GM18870 (cell line): Measurements from ENCODE around the gene SNRNP48.
A peak's percentile ranks its signal among the peaks of the same experiment; 100 is the strongest.

ENCODE experiments used
- ATAC-seq: cut with Tn5 transposase; IDR thresholded peaks from one replicate; pipeline ENCODE4 v1.9.1; 2021; ENCODE audit warnings: moderate library complexity; ENCODE audit not compliant: unreplicated experiment

SNRNP48 gene

DNA sequence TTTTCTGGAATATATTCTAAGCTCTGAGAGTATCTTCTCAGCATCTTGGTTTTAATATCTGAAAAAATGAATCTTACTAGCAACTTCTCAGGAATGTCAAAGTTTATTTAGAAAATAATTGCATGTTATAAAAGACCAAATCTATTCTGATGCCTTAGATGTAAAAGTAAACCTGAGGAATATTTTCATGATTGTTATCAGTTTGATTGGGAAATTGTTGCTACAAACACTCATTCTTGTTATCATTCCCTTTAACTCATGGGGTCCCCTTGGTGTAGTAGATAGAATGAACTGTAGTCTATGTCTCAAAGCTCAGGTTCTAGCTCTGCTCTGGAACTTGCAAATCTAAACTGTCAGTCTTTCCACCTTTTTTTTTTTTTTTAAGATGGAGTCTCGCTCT lies 50.0 kb downstream of the SNRNP48 start:
- no peak for ATAC-seq

DNA sequence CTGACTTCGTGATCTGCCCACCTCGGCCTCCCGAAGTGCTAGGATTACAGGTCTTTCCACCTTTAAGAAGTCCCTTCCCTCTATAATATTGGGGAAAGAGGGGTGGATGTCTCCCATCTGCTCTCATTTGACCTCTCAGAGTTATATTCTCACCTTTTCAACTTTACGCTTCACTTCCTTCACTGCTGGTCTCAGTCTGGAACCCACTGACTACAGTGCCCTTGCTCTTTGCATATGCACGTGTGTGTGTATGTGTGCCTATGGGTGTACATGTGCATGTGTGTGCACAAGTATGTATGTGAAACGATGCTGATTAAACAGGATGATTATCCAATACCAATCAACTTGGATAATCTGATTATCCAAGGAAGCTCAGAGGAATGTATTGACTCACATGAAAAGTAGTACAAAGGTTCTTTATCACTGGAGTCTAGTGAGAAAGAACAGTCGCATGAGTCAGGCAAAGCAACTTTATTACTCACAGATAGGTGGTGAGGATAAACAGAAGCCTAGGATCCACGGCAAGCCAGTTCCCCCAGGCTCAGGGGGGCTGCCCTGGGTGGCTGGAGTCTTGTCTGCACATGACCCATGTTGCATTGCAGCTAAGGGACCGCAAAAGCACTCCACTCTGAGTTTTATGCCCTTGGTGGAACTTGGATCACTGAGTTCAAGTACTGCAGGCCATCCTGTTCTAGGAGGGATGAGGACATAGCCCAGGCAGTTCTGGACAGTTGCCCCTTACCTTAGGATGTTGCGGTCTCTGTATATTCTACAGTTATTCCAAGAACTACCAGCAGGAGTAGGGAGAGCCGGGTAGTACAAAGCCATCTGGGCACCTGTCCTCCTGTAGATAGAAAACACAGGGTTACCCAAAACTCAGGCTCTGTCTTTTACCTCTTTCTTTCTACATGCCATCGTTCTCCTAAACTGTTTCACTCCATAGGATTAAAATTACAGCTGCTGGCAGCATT lies 50.9 kb downstream of the SNRNP48 start:
- ATAC-seq, result no peak

DNA sequence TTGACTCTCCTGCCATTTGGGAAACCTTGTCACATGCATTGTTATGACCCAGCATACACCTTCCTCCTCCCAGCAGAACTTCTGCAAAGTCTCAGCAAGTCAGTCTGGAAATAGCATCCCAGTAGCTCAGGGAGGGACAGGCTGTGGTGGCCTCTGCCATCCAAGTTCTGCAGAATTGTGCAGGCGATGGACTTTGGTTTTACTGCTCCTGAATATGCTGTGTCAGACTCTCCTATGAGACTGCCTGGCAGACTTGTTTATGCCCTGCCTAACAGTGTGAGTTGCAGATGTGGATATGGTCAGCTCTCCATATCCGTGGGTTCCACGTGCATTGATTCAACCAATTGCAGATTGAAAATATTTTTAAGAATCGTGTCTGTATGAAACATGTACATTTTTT lies 52.8 kb downstream of the SNRNP48 start:
- ATAC-seq, result no peak

DNA sequence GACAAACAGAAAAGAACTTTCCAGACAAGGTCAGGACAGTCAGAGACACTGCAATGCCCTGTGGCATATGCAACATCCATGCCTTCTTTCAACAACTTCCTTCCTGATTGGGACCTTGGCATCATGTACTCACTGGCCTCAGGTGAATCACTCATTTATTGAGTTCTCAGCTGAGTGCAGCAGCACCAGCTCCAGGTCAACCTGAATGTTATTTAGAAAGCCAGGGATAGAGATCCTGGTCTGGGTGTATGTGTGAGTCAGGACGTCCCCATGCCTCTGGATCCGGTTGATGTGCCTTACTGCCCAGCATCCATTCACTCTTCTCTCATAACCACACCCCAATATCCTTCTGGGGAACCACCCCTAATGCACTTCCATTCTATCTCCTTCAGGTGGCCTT lies 54.4 kb downstream of the SNRNP48 start:
- no peak for ATAC-seq

DNA sequence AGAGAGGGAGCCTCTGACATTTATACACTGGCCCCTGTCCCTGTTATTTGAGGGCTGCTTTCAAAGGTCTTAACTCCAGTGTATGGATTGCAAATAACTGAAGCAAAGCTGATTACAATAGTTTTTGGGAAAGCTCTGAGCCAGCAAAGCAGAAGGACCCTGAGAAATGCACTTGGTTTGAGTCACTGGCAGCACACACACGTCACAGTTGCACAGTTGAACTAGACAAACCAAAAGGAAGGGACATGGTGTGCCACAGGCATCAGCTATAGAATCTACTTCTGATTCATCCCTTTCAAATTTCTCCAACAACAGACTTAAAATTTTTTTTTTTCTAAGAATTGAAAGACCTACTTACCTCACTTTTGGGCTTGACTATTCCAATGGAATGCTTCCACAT lies 56.4 kb downstream of the SNRNP48 start:
- ATAC-seq, result no peak

DNA sequence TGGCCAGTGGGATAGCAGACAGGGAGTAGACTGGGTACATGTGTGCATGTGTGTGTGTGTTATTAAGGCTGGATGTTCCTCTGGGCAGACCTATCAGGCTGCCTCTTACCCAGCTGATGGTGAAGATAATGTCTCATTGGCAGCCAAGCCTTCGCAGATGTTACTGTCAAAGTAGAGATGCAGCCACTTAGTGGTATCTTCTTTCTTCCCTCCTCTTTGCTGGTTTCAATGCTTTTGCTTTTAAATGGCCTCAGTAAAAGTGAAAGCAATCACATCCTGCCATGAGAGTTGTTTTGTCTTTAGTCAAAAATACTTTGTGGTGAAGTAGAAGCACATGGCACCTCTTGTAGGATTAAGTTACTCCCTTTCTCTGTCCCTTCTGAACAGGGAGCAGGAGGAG lies 57.5 kb downstream of the SNRNP48 start:
- peak; percentile 57 for ATAC-seq

DNA sequence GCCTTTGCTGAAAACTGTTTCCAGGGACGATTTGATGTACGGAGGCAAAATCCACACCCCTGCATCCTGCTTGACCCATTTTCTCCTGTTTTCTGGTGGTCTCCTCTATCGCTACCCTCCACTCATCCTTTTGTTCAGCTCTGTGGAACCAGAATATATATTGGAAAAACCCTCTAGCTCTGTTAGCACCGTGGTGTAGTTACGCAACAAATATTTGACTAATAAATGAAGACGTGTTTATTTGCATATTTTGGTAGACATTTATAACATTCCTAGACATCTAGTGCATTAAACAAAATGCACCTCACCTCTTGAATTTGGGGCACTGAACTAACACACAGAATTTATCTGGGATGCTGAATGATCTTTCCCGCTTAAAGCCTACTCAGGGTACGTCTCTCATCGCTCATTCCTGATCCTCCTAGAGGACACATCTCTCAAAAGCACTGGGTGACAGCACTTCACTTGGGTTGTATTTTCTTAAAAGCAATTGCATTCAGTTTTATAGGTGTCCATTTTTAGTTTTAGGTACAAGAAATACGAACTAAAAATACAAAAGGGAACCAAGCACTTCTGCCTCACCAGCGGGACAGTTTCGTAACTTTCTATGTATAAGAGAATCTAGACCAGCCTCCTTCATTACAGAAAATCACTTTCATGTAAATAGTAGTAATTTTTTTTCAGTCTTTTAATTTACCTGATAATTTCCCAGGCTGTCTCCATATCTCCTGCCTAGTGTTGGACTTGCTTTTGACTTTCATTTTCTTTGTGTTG lies 59.2 kb downstream of the SNRNP48 start:
- no peak for ATAC-seq

DNA sequence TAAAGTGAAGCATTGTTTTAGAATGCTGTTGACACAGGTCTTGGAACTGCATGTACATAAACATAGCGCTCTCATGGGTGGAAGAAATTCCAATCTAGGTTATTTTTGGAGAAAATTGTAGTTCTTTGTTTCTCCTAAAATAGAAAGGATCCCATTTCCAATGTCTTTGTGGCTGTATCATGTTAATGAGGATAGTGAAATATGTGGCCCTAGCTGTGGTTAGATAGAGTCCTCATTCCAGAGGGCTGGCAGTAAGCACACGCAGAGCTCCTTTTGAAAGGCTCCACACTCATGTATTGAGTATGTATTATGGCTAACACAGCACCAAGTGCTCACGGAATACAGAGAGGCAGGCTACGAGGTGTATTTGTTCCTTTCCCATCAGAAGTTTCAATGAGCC lies 60.9 kb downstream of the SNRNP48 start:
- no peak for ATAC-seq

DNA sequence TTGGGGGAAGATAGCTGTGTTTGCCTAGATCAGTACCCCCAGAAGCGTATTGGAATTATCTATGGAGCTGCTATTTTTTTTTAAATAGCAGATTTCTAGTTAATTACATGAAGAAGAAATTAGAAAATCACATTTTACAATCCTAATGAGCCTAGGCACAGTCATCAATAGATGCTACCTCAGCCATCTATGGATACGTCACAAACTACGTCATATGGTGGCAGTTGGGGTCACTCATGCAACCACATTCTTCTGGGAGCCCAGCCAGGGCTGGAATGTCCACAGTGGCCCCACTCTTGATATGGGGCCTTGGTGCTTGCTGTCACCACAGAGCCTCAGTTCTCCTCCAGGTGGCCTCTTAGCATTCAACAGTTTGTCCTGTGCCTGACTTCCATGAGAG lies 63.0 kb downstream of the SNRNP48 start:
- ATAC-seq, result no peak

DNA sequence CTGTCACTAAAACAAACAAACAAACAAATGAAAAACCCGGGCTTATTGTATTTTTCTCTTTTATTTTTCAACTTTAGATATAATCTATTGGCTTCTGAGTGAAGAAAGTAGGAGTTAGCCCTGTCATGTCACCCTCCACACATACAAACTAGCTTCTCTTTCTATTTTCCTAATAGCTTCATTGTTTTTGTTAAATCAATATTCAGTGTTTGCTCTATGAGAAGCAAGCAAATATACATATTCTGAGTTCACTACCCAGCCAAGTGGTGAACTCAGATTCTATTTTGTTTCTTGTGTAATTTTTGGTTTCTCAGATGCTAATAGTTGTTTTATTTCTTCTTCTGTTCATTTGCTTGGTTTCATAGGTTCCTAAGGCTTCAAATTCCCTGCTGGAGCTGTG lies 66.4 kb downstream of the SNRNP48 start:
- ATAC-seq, result no peak

DNA sequence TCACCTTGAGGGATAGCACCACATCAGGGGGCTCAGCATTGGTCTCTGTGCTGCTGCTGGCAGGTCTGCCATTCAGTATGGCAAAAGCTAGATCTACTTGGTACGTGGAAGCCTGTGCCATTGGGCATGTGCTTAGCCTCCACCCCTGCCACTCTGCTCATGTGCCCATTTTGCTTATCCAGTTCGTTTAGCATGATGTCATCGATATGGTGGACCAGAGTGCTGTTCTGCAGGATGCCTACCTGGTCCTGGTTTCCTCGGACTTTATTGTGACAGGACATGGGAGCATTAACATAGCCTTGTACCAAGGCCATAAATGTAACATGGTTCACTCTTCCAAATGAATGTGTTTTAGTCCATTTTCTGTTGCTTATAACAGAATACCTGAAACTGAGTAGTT lies 68.5 kb downstream of the SNRNP48 start:
- ATAC-seq, result no peak

DNA sequence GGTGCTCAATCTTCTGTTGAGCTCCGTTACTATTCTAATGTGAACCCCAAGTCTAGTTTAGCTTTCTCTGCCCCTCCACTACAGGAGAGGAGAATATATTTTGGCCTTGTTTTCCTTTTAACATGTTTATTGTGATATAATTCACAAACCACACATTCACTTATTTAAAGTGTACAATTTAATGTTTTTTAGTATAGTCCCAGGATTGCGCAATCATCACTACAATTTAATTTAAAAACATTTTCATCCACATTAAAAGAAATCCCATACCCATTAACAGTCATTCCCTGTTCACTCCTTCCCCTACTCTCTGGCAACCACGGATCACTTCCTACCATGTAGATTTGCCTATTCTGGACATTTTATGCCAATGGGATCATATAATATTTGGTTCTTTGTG lies 71.4 kb downstream of the SNRNP48 start:
- no peak for ATAC-seq
